Spinal cord (tissue), 10 donors: ENCODE results near the gene CALN1. TPM values are rescaled to one million over a fixed set of nuclear protein-coding genes. Genes with fewer than 3 reads are reported as not detected.

Source experiments
- DNase-seq, 6 donors: peaks; one replicate each; pipeline versions ENCODE4 v3.0.0 to v3.0.0-alpha.2; 2013 to 2015; ENCODE audit warnings: low spot score in 6 of 6, low read depth in 4 of 6
- H3K27ac ChIP-seq: one replicate; pipeline ENCODE4 v1.5.1; 2013; ENCODE audit warnings: low read depth, low read length, control low read depth
- H3K27me3 ChIP-seq: one replicate; pipeline ENCODE4 v1.6.1; 2013; ENCODE audit warnings: low read length; ENCODE audit not compliant: control insufficient read depth, insufficient read depth
- H3K36me3 ChIP-seq: one replicate; pipeline ENCODE4 v1.6.1; 2013; ENCODE audit warnings: low read length; ENCODE audit not compliant: control insufficient read depth, insufficient read depth
- H3K4me1 ChIP-seq: one replicate; pipeline ENCODE4 v1.6.1; 2013; ENCODE audit warnings: low read length; ENCODE audit not compliant: control insufficient read depth, insufficient read depth
- H3K4me3 ChIP-seq: one replicate; pipeline ENCODE4 v1.5.1; 2013; ENCODE audit warnings: low read depth, low read length, control low read depth
- H3K9me3 ChIP-seq: one replicate; pipeline ENCODE4 v1.6.1; 2013; ENCODE audit warnings: low read length; ENCODE audit not compliant: control insufficient read depth, insufficient read depth
- WGBS: methylation state at CpG from one replicate; pipeline ENCODE4 v1.1.5; 2013; ENCODE audit warnings: missing lambda C conversion rate; ENCODE audit not compliant: insufficient coverage; 5-methylcytosine and 5-hydroxymethylcytosine counted together
- polyA plus RNA-seq, 2 donors: library from polyadenylated mRNA; unstranded; fragments of 120-200 nt; gene quantifications; one replicate each; pipeline ENCODE4 v1.2.1, GENCODE V29; 2013; ENCODE audit not compliant: insufficient read length in 2 of 2
- total RNA-seq, 2 donors: library from RNA; depleted of rRNA in 1 of 2; stranded (reverse); fragments of 120-200 nt in 1 of 2; fragments of >200 nt in 1 of 2; gene quantifications; one replicate each; pipeline versions ENCODE4 v1.2.3 to v1.2.4, GENCODE V29; 2013 to 2014
- donor health status: healthy.

Gene CALN1
- total and polyA plus RNA-seq, 4 donors, result 14.7 to 30.0 (median 22.1) TPM

DNA sequence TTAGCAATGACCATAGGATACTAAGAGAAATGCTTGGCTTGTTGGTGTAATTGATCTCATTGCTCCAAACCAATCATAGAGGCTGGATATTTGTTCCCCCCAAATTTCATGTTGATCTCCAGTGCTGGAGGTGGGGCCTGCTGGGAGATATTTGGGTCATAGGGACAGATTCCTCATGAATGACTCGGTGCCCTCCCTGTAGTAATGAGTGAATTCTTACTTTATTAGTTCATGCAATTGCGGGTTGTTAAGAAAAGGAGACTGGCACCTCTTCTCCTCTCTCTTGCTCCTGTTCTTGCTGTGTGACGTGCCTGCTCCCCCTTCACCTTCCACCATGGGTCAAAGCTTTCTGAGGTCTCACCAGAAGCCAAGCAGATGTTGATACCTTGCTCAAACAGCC is 630.1 kb downstream of the CALN1 start:
- Histone ChIP-seq H3K27ac (no peak overlapping the region), H3K27me3 (no peaks in the 10 kb centered on the region), H3K36me3 (peaks cover 3% of the 10 kb centered on the region), H3K9me3 (peaks cover 2% of the 10 kb centered on the region), H3K4me3 (no peak overlapping the region), H3K4me1 (peaks cover 5% of the 10 kb centered on the region)
- DNase-seq, result no peak
- 83% methylated on average over 2 of the region's 3 CpGs for WGBS

GRCh38 chr7:71780282-71780681 is 631.9 kb downstream of the CALN1 start:
- 20% methylated on average over 2 of the region's 7 CpGs for WGBS
- no peak for DNase-seq
- no peaks in the 10 kb centered on the region for H3K9me3 ChIP-seq
- no peaks in the 10 kb centered on the region for H3K36me3 ChIP-seq
- no peak overlapping the region for H3K4me3 ChIP-seq
- H3K4me1 ChIP-seq, result peaks cover 5% of the 10 kb centered on the region
- no peak overlapping the region for H3K27ac ChIP-seq
- H3K27me3 ChIP-seq, result no peaks in the 10 kb centered on the region

DNA sequence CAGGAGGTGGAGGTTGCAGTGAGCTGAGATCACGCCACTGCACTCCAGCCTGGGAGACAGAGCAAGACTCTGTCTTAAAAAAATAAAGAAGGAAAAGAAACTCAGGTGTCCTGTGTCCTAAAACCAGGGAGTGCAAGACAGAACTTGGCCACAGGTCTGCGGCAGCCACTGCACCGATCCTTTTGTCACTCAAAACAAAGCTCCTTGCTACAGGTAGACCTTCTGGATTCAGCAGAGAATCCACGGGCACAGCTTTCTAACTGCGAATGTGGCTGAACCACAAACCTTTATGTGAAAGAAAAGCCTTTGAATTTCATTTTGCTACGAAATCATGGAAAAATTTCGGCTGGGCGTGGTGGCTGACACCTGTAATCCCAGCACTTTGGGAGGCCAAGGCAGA is 634.9 kb downstream of the CALN1 start:
- H3K4me3 ChIP-seq, result no peak overlapping the region
- H3K4me1 ChIP-seq, result no peaks in the 10 kb centered on the region
- H3K27me3 ChIP-seq, result no peaks in the 10 kb centered on the region
- H3K9me3 ChIP-seq, result no peaks in the 10 kb centered on the region
- no peak overlapping the region for H3K27ac ChIP-seq
- WGBS, result 96% methylated on average over 8 of the region's 8 CpGs
- H3K36me3 ChIP-seq, result no peaks in the 10 kb centered on the region
- DNase-seq, result no peak

DNA sequence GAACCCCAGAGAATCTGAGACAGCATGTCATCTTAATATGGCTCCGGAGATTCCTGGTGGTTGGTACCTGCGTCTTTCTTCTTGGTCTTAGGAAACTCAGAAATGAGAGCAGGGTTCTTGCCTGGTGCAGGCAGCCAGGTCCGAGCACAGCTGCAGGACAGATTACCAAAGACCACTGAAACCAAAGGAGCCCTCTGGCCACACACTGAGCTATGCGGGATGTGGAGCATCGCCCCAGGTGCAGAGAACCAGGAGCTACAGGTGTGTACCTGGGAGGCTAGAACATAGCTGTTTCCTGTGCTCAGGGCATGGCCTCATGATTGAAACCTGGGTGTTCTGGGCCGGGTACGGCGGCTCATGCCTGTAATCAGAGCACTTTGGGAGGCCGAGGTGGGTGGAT is 635.4 kb downstream of the CALN1 start:
- no peak overlapping the region for H3K4me3 ChIP-seq
- no peak for DNase-seq
- 94% methylated on average over 8 of the region's 9 CpGs for WGBS
- no peaks in the 10 kb centered on the region for H3K9me3 ChIP-seq
- H3K27ac ChIP-seq, result no peak overlapping the region
- H3K4me1 ChIP-seq, result no peaks in the 10 kb centered on the region
- no peaks in the 10 kb centered on the region for H3K36me3 ChIP-seq
- H3K27me3 ChIP-seq, result no peaks in the 10 kb centered on the region

GRCh38 chr7:71775648-71776047 is 636.5 kb downstream of the CALN1 start:
- no peaks in the 10 kb centered on the region for H3K27me3 ChIP-seq
- H3K9me3 ChIP-seq, result no peaks in the 10 kb centered on the region
- H3K4me1 ChIP-seq, result no peaks in the 10 kb centered on the region
- no peaks in the 10 kb centered on the region for H3K36me3 ChIP-seq
- DNase-seq, result no peak
- no peak overlapping the region for H3K27ac ChIP-seq
- WGBS, result 89% methylated on average over 4 of the region's 5 CpGs
- H3K4me3 ChIP-seq, result no peak overlapping the region

DNA sequence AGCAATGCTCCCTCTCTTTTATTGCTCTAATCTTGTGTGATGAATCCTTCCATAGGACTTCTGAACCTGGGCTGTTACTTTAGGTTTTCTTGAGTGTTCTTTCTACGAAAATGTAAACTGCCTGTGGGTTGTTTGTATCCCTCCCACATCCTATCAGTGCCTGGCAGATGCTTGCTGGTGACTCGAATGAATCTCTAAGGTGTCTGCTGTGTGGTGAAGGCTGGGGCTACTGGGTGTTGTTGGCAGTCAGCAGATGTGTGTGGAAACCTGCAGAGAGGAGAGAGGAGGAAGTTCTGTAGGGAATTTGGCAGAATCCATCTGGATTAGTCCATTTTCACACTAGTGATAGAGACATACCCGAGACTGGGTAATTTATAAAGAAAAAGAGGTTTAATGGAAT is 639.4 kb downstream of the CALN1 start:
- Histone ChIP-seq H3K27me3 (no peaks in the 10 kb centered on the region), H3K4me3 (no peak overlapping the region), H3K4me1 (no peaks in the 10 kb centered on the region), H3K9me3 (no peaks in the 10 kb centered on the region), H3K27ac (no peak overlapping the region), H3K36me3 (no peaks in the 10 kb centered on the region)
- WGBS, result no CpG with 5 or more reads among the region's 3 CpGs
- DNase-seq, result no peak

GRCh38 chr7:71770269-71770907 is 641.8 kb downstream of the CALN1 start:
- Histone ChIP-seq H3K27me3 (no peaks in the 10 kb centered on the region), H3K27ac (no peak overlapping the region), H3K36me3 (no peaks in the 10 kb centered on the region), H3K4me1 (no peaks in the 10 kb centered on the region), H3K4me3 (no peak overlapping the region), H3K9me3 (no peaks in the 10 kb centered on the region)
- 93% methylated on average over 10 of the region's 11 CpGs for WGBS
- no peak for DNase-seq

GRCh38 chr7:71769326-71769725 is 642.8 kb downstream of the CALN1 start:
- DNase-seq, result no peak
- Histone ChIP-seq H3K27ac (no peak overlapping the region), H3K4me1 (no peaks in the 10 kb centered on the region), H3K36me3 (no peaks in the 10 kb centered on the region), H3K27me3 (no peaks in the 10 kb centered on the region), H3K9me3 (no peaks in the 10 kb centered on the region), H3K4me3 (no peak overlapping the region)
- 100% methylated on average over 1 of the region's 4 CpGs for WGBS

DNA sequence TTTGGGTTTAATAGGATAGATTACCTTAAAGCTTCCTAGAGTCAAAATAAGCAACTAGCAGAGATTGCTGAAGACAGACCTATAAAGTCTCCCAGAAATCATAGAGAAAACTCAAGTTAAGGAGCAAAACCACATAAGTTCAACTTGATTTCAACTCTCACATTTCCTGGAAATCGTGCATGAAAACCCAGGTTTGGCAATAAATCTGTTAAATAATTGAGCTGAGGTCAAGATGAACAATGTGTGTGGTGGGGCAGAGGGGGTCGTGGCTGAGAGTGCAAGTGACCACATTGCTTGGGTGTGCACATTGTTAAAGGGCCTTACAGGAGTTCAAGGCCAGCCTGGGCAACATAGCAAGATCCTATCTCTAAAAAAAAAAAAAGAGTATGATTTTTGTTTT is 643.7 kb downstream of the CALN1 start:
- no peak overlapping the region for H3K27ac ChIP-seq
- H3K4me3 ChIP-seq, result no peak overlapping the region
- H3K36me3 ChIP-seq, result no peaks in the 10 kb centered on the region
- H3K9me3 ChIP-seq, result no peaks in the 10 kb centered on the region
- DNase-seq, result no peak
- no peaks in the 10 kb centered on the region for H3K4me1 ChIP-seq
- H3K27me3 ChIP-seq, result no peaks in the 10 kb centered on the region
- WGBS, result 100% methylated on average over 2 of the region's 2 CpGs

GRCh38 chr7:71766016-71766415 is 646.1 kb downstream of the CALN1 start:
- no peak overlapping the region for H3K4me3 ChIP-seq
- no peaks in the 10 kb centered on the region for H3K4me1 ChIP-seq
- no peak for DNase-seq
- H3K27me3 ChIP-seq, result no peaks in the 10 kb centered on the region
- no peak overlapping the region for H3K27ac ChIP-seq
- H3K36me3 ChIP-seq, result no peaks in the 10 kb centered on the region
- H3K9me3 ChIP-seq, result peaks cover 4% of the 10 kb centered on the region
